HepG2 (cell line): ENCODE data around the gene EHD4. TPM values are rescaled to one million over a fixed set of nuclear protein-coding genes. Genes with fewer than 3 reads are reported as not detected.

ENCODE experiments used
- ATAC-seq: fragments of 200-7000 bp; cut with Tn5 transposase; 3 replicates; pipeline ENCODE4 v1.9.1; 2020; ENCODE audit warnings: mild to moderate bottlenecking, moderate library complexity
- BruUV-seq: library from RNA; stranded (reverse); fragments of 400-500 nt; replicated peaks from 2 replicates; lab custom pipeline; 2021; lab: Mats Ljungman, UMichigan
- CTCF ChIA-PET: fragments of 300-600 bp; formaldehyde crosslinking; extraction: SDS; loops from one replicate; lab custom pipeline; 2021; ENCODE audit warnings: low total read pairs, inconsistent platforms, low intra/inter-chr PET ratio; lab: Yijun Ruan, JAX
- POLR2A ChIA-PET: fragments of 350-600 bp; sonication (Branson Sonifier 250); formaldehyde crosslinking; loops from one replicate; lab custom pipeline; 2020; ENCODE audit warnings: antibody characterized with exemption, inconsistent platforms; lab: Yijun Ruan, JAX
- DNase-seq: peaks from one replicate; pipeline ENCODE4 v3.0.0-alpha.2; 2015; ENCODE audit warnings: low spot score
- FAIRE-seq: peaks from 3 replicates; lab custom pipeline; 2011; peaks lifted over from hg19 to GRCh38; lab: Jason Lieb, UNC
- H2AFZ ChIP-seq: one replicate; pipeline ENCODE4 v1.6.1; 2011; ENCODE audit warnings: low read length, inconsistent platforms
- H3K27ac ChIP-seq: fragments of 300-600 bp; 3 replicates; pipeline ENCODE4 v1.8.0; 2011; ENCODE audit warnings: mixed run types, mild to moderate bottlenecking, mixed read lengths, low read length, inconsistent platforms; ENCODE audit not compliant: insufficient read depth; ENCODE audit errors: extremely low read length
- H3K27me3 ChIP-seq, 2 experiments: fragments of 200-600 bp in 1 of 2; 2 replicates in 1 of 2; 3 replicates in 1 of 2; pipeline versions ENCODE4 v1.6.0 to v1.8.0; 2011; ENCODE audit warnings: low read length in 2 of 2, mild to moderate bottlenecking in 2 of 2, moderate library complexity in 2 of 2, inconsistent platforms in 1 of 2; ENCODE audit not compliant: insufficient read depth in 2 of 2, control insufficient read depth in 1 of 2
- H3K36me3 ChIP-seq, 2 experiments: fragments of 200-600 bp in 1 of 2; replicated peaks in 1 of 2; 2 replicates in 1 of 2; 3 replicates in 1 of 2; pipeline versions ENCODE4 v1.5.1 to v1.8.0; 2011; ENCODE audit warnings: low read length in 2 of 2, inconsistent platforms in 1 of 2; ENCODE audit not compliant: insufficient read depth in 2 of 2, control insufficient read depth in 1 of 2
- H3K4me1 ChIP-seq: 2 replicates; pipeline ENCODE4 v1.5.1; 2012; ENCODE audit warnings: low read length, inconsistent platforms; ENCODE audit not compliant: insufficient read depth
- H3K4me2 ChIP-seq: 2 replicates; pipeline ENCODE4 v1.6.0; 2011; ENCODE audit warnings: low read depth, low read length, inconsistent platforms
- H3K4me3 ChIP-seq, 3 experiments: fragments of 200-600 bp in 1 of 3; sonication (generic), shearing (Covaris generic) in 1 of 3; replicated peaks in 1 of 3; 2 replicates each; pipeline ENCODE4 v1.5.1; 2011 to 2016; ENCODE audit warnings: low read length in 3 of 3, inconsistent platforms in 2 of 3, low read depth in 2 of 3, mild to moderate bottlenecking in 2 of 3, control low read depth in 1 of 3, mixed read lengths in 1 of 3; ENCODE audit not compliant: insufficient read depth in 1 of 3
- H3K79me2 ChIP-seq: one replicate; pipeline ENCODE4 v1.6.1; 2011; ENCODE audit warnings: low read length, inconsistent platforms; ENCODE audit not compliant: insufficient read depth
- H3K9ac ChIP-seq: 2 replicates; pipeline ENCODE4 v1.6.0; 2011; ENCODE audit warnings: mild to moderate bottlenecking, low read depth, low read length, inconsistent platforms; ENCODE audit not compliant: insufficient read depth
- H3K9me3 ChIP-seq: 2 replicates; pipeline ENCODE4 v1.5.1; 2012; ENCODE audit warnings: mild to moderate bottlenecking, low read length
- H4K20me1 ChIP-seq: 2 replicates; pipeline ENCODE4 v1.6.0; 2011; ENCODE audit warnings: inconsistent platforms, mild to moderate bottlenecking, low read length, moderate library complexity; ENCODE audit not compliant: insufficient read depth
- POLR2A ChIP-seq, 2 experiments: IDR thresholded peaks; 2 replicates each; pipeline ENCODE4 v1.6.1; 2011; ENCODE audit warnings: low read depth in 2 of 2, low read length in 2 of 2, mild to moderate bottlenecking in 1 of 2, moderate library complexity in 1 of 2; ENCODE audit not compliant: insufficient read depth in 1 of 2
- SUZ12 ChIP-seq: fragments of 150-350 bp; IDR thresholded peaks from 2 replicates; pipeline ENCODE4 v1.6.1; 2014; ENCODE audit warnings: low read depth, low read length
- TBX2 ChIP-seq: sonication (generic); formaldehyde crosslinking; IDR thresholded peaks from 2 replicates; pipeline ENCODE4 v1.5.0; 2020; ENCODE audit warnings: missing genetic modification reagents, mild to moderate bottlenecking, borderline replicate concordance
- WGBS: methylation state at CpG from one replicate; pipeline ENCODE4 v1.1.6; 2017; ENCODE audit warnings: low lambda C conversion rate; 5-methylcytosine and 5-hydroxymethylcytosine counted together
- in situ Hi-C: cut with HindIII; loops from 2 replicates; pipeline ENCODE4 v1.10.0; 2017; ENCODE audit warnings: low pct_unique_long_range_greater_than_20kb; ENCODE audit not compliant: extremely low pct_ligation_motif_present
- intact Hi-C: fragments of 100-400 bp; cut with micrococcal nuclease; formaldehyde crosslinking; loops from one replicate; pipeline ENCODE4 v1.10.0; 2022; ENCODE audit not compliant: unreplicated experiment
- polyA plus RNA-seq, 8 experiments: library from polyadenylated mRNA; depleted of rRNA in 3 of 8; stranded (reverse) in 7 of 8; unstranded in 1 of 8; fragments of >200 nt; fragmentation: Illumina TruSeq in 4 of 8; extraction: Trizol in 4 of 8; gene quantifications; 2 replicates each; pipeline versions ENCODE4 v1.2.1 to v1.2.3, GENCODE V29; 2011 to 2016; ENCODE audit warnings: low read depth in 4 of 8, missing spikeins in 1 of 8, mixed read lengths in 1 of 8; ENCODE audit not compliant: insufficient read depth in 1 of 8
- total RNA-seq, 5 experiments: library from RNA; depleted of rRNA; stranded (reverse); fragments of >200 nt; fragmentation: Illumina TruSeq; extraction: Trizol; gene quantifications; 2 replicates each; pipeline ENCODE4 v1.2.3, GENCODE V29; 2016; ENCODE audit warnings: low read depth in 1 of 5
- TF ChIP-seq, protein P1 (sequence below): sonication (generic); formaldehyde crosslinking; IDR thresholded peaks from 2 replicates; pipeline ENCODE4 v1.4.0; 2020; ENCODE audit warnings: missing genetic modification reagents, borderline replicate concordance
- TF ChIP-seq, protein P2 (sequence below): sonication (generic); formaldehyde crosslinking; IDR thresholded peaks from 2 replicates; pipeline ENCODE4 v1.8.1; 2023; ENCODE audit warnings: mild to moderate bottlenecking, missing genetic modification reagents
- TF ChIP-seq, protein P3 (sequence below): sonication (generic); formaldehyde crosslinking; IDR thresholded peaks from 2 replicates; pipeline ENCODE4 v1.8.1; 2023; ENCODE audit warnings: mild to moderate bottlenecking, inconsistent platforms, moderate library complexity, missing genetic modification reagents, borderline replicate concordance

EHD4 gene
- total and polyA plus RNA-seq, 2 of the 13 experiments (the other 11 are each of a cell fraction or from before 2014, with no cell fraction given) = 3.1 to 4.8 TPM

DNA sequence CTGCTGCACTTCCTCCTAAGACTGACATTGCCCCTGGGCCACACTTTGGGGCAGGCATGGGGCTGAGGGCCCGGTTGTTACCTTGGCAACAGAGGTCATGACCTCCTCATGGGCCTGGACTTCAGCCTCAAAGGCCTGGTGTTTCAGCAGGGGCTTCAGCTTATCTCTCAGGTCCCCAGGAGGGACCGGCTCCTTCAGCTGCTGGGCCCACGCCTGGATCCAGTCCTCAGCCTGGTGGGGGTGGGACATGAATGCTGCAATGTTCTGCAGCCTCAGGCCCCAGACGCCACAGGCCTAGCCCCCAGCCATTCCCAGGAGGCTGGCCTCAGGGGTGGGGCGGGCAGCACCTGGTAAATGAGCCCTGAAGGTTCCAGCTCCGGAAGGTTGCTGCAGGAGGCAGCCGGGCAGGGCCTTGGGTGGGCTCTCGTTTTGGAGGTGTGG lies 106.1 kb downstream of the EHD4 start (continued):
- TF ChIP-seq, protein P1, sequence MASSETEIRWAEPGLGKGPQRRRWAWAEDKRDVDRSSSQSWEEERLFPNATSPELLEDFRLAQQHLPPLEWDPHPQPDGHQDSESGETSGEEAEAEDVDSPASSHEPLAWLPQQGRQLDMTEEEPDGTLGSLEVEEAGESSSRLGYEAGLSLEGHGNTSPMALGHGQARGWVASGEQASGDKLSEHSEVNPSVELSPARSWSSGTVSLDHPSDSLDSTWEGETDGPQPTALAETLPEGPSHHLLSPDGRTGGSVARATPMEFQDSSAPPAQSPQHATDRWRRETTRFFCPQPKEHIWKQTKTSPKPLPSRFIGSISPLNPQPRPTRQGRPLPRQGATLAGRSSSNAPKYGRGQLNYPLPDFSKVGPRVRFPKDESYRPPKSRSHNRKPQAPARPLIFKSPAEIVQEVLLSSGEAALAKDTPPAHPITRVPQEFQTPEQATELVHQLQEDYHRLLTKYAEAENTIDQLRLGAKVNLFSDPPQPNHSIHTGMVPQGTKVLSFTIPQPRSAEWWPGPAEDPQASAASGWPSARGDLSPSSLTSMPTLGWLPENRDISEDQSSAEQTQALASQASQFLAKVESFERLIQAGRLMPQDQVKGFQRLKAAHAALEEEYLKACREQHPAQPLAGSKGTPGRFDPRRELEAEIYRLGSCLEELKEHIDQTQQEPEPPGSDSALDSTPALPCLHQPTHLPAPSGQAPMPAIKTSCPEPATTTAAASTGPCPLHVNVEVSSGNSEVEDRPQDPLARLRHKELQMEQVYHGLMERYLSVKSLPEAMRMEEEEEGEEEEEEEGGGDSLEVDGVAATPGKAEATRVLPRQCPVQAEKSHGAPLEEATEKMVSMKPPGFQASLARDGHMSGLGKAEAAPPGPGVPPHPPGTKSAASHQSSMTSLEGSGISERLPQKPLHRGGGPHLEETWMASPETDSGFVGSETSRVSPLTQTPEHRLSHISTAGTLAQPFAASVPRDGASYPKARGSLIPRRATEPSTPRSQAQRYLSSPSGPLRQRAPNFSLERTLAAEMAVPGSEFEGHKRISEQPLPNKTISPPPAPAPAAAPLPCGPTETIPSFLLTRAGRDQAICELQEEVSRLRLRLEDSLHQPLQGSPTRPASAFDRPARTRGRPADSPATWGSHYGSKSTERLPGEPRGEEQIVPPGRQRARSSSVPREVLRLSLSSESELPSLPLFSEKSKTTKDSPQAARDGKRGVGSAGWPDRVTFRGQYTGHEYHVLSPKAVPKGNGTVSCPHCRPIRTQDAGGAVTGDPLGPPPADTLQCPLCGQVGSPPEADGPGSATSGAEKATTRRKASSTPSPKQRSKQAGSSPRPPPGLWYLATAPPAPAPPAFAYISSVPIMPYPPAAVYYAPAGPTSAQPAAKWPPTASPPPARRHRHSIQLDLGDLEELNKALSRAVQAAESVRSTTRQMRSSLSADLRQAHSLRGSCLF (CRISPR knock-in tag) = no peak
- TF ChIP-seq, all 625 proteins: peak for 40

DNA sequence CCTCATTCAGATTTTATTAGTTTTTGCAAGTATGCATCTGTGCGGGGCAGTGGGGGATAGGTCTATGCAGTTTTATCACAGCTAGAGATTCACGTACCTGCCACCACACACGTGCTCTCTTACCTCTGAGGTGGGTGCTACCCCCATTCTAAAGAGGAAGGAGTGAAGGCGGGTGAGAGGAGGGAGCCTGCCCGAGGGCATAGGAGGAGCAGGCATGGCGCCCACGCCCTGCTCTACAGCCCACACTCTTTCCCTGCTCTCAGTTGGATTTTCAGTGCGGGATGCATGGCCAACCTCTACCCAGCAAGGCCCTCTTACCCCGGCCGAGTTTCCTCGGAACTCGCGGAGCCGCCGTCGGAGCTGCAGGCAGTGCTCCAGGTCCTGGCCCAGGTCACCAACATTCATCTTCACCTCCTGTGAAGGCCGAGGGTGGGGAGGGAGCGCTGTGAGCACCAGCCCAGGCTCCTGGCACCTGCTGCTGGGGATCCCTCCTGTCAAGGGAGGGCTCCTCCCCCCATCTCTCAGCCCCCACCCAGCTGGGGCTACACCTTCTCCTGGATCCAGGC lies 106.8 kb downstream of the EHD4 start:
- Histone ChIP-seq H3K4me3 (peak overlapping the region in 1 of 3 experiments; percentile 57; a peak in 1 of 6 replicates), H2AFZ (no peak overlapping the region), H4K20me1 (no peaks in the 10 kb centered on the region), H3K9ac (peak overlapping the region; percentile 44; the same call in 1 of the 2 replicates), H3K36me3 (no peaks in the 10 kb centered on the region), H3K9me3 (no peaks in the 10 kb centered on the region), H3K79me2 (no peaks in the 10 kb centered on the region), H3K27me3 (peaks cover 5 to 58% of the 10 kb centered on the region in 2 experiments; a peak in 4 of 5 replicates), H3K4me1 (peaks cover 40% of the 10 kb centered on the region), H3K27ac (no peak overlapping the region), H3K4me2 (peak overlapping the region; percentile 76)
- in situ Hi-C loops (no loop called here), intact Hi-C loops (no loop called here)
- 75% methylated on average over 18 of the region's 18 CpGs for WGBS
- ATAC-seq (no peak), DNase-seq (no peak), FAIRE-seq (no peak)
- TF ChIP-seq TBX2 (peak; percentile 9; the same call in 1 of the 2 replicates), POLR2A (IDR thresholded peaks at IDR 0.05; ENCODE audit: insufficient read depth in 1 of 2, low read depth in 2 of 2, low read length in 2 of 2) (no peak), SUZ12 (no peak)
- TF ChIP-seq, protein P2, sequence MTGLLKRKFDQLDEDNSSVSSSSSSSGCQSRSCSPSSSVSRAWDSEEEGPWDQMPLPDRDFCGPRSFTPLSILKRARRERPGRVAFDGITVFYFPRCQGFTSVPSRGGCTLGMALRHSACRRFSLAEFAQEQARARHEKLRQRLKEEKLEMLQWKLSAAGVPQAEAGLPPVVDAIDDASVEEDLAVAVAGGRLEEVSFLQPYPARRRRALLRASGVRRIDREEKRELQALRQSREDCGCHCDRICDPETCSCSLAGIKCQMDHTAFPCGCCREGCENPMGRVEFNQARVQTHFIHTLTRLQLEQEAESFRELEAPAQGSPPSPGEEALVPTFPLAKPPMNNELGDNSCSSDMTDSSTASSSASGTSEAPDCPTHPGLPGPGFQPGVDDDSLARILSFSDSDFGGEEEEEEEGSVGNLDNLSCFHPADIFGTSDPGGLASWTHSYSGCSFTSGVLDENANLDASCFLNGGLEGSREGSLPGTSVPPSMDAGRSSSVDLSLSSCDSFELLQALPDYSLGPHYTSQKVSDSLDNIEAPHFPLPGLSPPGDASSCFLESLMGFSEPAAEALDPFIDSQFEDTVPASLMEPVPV (CRISPR knock-in tag) = no peak
- TF ChIP-seq, protein P3, sequence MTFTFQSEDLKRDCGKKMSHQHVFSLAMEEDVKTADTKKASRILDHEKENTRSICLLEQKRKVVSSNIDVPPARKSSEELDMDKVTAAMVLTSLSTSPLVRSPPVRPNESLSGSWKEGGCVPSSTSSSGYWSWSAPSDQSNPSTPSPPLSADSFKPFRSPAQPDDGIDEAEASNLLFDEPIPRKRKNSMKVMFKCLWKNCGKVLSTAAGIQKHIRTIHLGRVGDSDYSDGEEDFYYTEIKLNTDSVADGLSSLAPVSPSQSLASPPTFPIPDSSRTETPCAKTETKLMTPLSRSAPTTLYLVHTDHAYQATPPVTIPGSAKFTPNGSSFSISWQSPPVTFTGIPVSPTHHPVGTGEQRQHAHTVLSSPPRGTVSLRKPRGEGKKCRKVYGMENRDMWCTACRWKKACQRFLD = no peak
- ChIA-PET CTCF (no interaction called here), POLR2A (interaction anchor here (1.4 kb wide), 1 partner anchor 14 kb away, joined by 3 read pairs; no protein-coding TSS in a partner anchor)
- BruUV-seq = no TSS peak
